Measurements from ENCODE around the gene NPAS3.

DNA sequence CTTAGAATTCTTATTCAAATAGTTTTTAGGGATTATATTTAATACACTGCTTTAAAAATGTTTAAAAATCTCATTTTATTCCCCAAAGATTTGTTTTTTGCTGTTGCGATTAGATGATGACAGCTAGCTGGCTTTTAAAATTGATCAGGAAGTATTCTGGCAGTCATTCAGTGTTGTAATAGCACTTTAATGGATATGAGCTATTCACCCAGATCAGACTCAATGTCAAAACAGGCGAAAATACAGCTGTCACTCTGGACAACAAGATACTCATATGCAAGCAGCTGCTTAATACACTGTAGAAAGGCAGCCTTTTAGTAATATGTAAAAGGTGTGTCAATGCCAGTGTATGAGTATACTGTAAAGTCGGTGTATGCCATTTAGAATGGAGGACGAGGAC is 91.7 kb downstream of the NPAS3 start:
- TF ChIP-seq POLR2AphosphoS5 (IDR thresholded peaks at IDR 0.05; ENCODE audit: low read depth, low read length) (no peak), SIN3A (IDR thresholded peaks at IDR 0.05; ENCODE audit: borderline replicate concordance, insufficient read depth, low read length) (no peak), TAF1 (IDR thresholded peaks at IDR 0.05; ENCODE audit: borderline replicate concordance, insufficient read depth, low read length) (no peak), FOXP2 (optimal IDR thresholded peaks at IDR 0.05; ENCODE audit: borderline replicate concordance, extremely low read depth, extremely low read length, insufficient read depth) (no peak)
- TF ChIP-seq, protein P1, sequence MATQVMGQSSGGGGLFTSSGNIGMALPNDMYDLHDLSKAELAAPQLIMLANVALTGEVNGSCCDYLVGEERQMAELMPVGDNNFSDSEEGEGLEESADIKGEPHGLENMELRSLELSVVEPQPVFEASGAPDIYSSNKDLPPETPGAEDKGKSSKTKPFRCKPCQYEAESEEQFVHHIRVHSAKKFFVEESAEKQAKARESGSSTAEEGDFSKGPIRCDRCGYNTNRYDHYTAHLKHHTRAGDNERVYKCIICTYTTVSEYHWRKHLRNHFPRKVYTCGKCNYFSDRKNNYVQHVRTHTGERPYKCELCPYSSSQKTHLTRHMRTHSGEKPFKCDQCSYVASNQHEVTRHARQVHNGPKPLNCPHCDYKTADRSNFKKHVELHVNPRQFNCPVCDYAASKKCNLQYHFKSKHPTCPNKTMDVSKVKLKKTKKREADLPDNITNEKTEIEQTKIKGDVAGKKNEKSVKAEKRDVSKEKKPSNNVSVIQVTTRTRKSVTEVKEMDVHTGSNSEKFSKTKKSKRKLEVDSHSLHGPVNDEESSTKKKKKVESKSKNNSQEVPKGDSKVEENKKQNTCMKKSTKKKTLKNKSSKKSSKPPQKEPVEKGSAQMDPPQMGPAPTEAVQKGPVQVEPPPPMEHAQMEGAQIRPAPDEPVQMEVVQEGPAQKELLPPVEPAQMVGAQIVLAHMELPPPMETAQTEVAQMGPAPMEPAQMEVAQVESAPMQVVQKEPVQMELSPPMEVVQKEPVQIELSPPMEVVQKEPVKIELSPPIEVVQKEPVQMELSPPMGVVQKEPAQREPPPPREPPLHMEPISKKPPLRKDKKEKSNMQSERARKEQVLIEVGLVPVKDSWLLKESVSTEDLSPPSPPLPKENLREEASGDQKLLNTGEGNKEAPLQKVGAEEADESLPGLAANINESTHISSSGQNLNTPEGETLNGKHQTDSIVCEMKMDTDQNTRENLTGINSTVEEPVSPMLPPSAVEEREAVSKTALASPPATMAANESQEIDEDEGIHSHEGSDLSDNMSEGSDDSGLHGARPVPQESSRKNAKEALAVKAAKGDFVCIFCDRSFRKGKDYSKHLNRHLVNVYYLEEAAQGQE (IDR thresholded peaks at IDR 0.05; ENCODE audit: insufficient read depth in 1 of 2, low read depth in 2 of 2, low read length in 2 of 2): no peak

All from PFSK-1 (cell line).